ENCODE data around the gene MPV17L2. TPM values are rescaled to one million over a fixed set of nuclear protein-coding genes. Genes with fewer than 3 reads are reported as not detected.

Gene MPV17L2
- polyA plus RNA-seq, 2 of the 4 experiments (the other 2 are of a cell fraction) = 8.3 to 13.9 TPM

DNA sequence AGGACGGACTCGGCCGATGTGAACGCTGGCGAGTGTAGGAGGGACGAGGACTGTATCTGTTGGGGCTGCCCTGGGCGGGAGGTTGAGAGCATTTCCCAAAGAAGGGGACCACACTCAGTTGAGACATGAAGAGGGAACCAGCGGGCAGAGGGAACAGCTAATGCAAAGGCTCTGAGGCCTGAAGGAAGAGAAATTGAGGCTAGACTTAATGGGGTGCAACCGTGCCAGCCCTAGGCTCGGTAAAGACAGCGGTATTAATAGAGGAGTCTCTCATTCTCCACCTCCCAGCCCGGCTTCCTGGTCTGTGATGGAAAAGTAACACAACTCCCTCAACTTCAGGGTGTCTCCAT lies 1.1 kb downstream of the MPV17L2 start:
- WGBS (ENCODE audit: missing lambda C conversion rate) = 90% methylated on average over 12 of the region's 12 CpGs
- FAIRE-seq (no peak), ATAC-seq (no peak), DNase-seq (ENCODE audit: low read depth in 1 of 2, low spot score in 1 of 2) (no peak)
- Histone ChIP-seq H3K9me3 (no peaks in the 10 kb centered on the region), H3K27ac (0 out of 6 replicates have a peak overlapping the region, but pooled peaks of 1 of the 2 experiments have one; percentile 82), H3K4me1 (peaks cover 14% of the 10 kb centered on the region; the same call in 2 of the 3 replicates), H3K4me2 (peak overlapping the region; percentile 77), H3K4me3 (no peak overlapping the region; the same call in 2 of the 3 replicates)
- CTCF ChIA-PET = interaction anchor here (0.6 to 5.8 kb wide), 5 partner anchors 16 to 83 kb away, joined by 3 to 60 read pairs (median 4); a partner anchor contains a TSS
- no peak for TF ChIP-seq JUNB (IDR thresholded peaks at IDR 0.05)
- TF ChIP-seq CHD4 (IDR thresholded peaks at IDR 0.05; ENCODE audit: borderline replicate concordance) = no peak
- TF ChIP-seq SREBF2 (IDR thresholded peaks at IDR 0.05) = no peak
- no peak for TF ChIP-seq NFE2L2 (conservative IDR thresholded peaks at IDR 0.05; ENCODE audit: low read length)
- no peak for TF ChIP-seq ZSCAN20 (CRISPR knock-in tag; IDR thresholded peaks at IDR 0.05)
- POLR2A ChIA-PET = interaction anchor here (1.2 to 2.2 kb wide), 2 partner anchors 11 to 88 kb away, joined by 4 to 9 read pairs; no protein-coding TSS in a partner anchor

DNA sequence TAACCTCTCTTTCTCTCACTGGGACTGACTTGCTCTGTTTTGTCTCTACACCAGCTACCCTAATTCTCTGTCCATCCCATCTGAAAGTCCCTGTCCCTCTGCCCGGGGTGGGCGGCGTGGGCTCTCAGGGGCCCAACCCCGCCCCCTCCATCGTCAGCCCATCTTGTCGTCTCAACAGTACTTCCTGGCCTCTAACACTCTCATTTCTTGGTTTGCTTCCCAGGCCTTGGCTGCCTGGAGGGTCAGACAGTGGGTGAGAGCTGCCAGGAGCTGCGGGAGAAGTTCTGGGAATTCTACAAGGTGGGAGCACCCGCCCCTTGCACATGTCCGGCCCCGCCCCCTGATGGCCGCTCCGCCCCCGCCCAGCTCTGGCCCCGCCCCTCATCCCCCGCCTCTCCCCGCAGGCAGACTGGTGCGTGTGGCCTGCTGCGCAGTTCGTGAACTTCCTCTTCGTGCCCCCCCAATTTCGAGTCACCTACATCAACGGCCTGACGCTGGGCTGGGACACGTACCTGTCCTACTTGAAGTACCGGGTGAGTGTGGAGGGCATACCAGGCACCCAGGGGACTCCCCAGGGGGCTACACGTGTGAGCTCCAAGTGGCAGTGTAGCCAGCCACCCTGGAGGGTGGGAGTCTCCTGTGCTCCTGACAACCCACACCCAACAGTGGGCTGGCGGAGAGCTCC lies 1.7 kb downstream of the MPV17L2 start:
- WGBS (ENCODE audit: missing lambda C conversion rate) = 60% methylated on average over 11 of the region's 27 CpGs
- Histone ChIP-seq H3K4me2 (peak overlapping the region; percentile 77), H3K4me1 (peaks cover 14% of the 10 kb centered on the region; the same call in 2 of the 3 replicates), H3K27ac (no peak overlapping the region), H3K4me3 (no peak overlapping the region), H3K9me3 (no peaks in the 10 kb centered on the region)
- ATAC-seq (no peak), FAIRE-seq (no peak), DNase-seq (ENCODE audit: low read depth in 1 of 2, low spot score in 1 of 2) (no peak)
- TF ChIP-seq, protein P1, sequence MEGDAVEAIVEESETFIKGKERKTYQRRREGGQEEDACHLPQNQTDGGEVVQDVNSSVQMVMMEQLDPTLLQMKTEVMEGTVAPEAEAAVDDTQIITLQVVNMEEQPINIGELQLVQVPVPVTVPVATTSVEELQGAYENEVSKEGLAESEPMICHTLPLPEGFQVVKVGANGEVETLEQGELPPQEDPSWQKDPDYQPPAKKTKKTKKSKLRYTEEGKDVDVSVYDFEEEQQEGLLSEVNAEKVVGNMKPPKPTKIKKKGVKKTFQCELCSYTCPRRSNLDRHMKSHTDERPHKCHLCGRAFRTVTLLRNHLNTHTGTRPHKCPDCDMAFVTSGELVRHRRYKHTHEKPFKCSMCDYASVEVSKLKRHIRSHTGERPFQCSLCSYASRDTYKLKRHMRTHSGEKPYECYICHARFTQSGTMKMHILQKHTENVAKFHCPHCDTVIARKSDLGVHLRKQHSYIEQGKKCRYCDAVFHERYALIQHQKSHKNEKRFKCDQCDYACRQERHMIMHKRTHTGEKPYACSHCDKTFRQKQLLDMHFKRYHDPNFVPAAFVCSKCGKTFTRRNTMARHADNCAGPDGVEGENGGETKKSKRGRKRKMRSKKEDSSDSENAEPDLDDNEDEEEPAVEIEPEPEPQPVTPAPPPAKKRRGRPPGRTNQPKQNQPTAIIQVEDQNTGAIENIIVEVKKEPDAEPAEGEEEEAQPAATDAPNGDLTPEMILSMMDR (IDR thresholded peaks at IDR 0.05) = no peak
- no peak for TF ChIP-seq HOXB13 (CRISPR knock-in tag; IDR thresholded peaks at IDR 0.05; ENCODE audit: low read depth)
- TF ChIP-seq EHF (CRISPR knock-in tag; IDR thresholded peaks at IDR 0.05) = no peak
- TF ChIP-seq, protein P2, sequence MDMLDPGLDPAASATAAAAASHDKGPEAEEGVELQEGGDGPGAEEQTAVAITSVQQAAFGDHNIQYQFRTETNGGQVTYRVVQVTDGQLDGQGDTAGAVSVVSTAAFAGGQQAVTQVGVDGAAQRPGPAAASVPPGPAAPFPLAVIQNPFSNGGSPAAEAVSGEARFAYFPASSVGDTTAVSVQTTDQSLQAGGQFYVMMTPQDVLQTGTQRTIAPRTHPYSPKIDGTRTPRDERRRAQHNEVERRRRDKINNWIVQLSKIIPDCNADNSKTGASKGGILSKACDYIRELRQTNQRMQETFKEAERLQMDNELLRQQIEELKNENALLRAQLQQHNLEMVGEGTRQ (IDR thresholded peaks at IDR 0.05) = no peak
- TF ChIP-seq, protein P3, sequence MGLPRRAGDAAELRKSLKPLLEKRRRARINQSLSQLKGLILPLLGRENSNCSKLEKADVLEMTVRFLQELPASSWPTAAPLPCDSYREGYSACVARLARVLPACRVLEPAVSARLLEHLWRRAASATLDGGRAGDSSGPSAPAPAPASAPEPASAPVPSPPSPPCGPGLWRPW (IDR thresholded peaks at IDR 0.05) = no peak
- no peak for TF ChIP-seq HOXA7 (CRISPR knock-in tag; IDR thresholded peaks at IDR 0.05)
- TF ChIP-seq MAFK (IDR thresholded peaks at IDR 0.05; ENCODE audit: partially characterized antibody) = no peak
- no peak for TF ChIP-seq HDAC2 (IDR thresholded peaks at IDR 0.05)
- no peak for TF ChIP-seq HEYL (CRISPR knock-in tag; IDR thresholded peaks at IDR 0.05)
- no peak for TF ChIP-seq RARB (CRISPR knock-in tag; IDR thresholded peaks at IDR 0.05)
- ChIA-PET POLR2A (interaction anchor here (1.2 kb wide), 1 partner anchor 10 kb away, joined by 4 read pairs; no protein-coding TSS in a partner anchor), CTCF (interaction anchor here (0.8 to 5.8 kb wide), 5 partner anchors 34 to 82 kb away, joined by 3 to 60 read pairs (median 4); a partner anchor contains a TSS)

DNA sequence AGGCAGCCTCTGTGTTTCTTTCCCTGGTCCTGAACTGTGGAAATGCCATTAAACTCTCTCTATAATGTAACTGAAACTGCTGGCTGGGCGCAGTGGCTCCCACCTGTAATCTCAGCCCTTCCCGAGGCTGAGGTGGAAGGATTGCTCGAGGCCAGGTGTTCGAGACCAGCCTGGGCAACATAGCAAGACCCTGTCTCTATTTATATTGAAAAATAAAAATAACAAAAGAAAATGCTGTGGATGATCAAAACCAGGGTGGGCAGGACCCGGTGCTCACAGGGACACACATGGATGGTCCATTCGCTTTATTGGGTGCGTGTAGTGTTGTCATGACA lies 3.5 kb downstream of the MPV17L2 start:
- TF ChIP-seq, protein P3 (IDR thresholded peaks at IDR 0.05) = no peak
- no peak for TF ChIP-seq CEBPB (IDR thresholded peaks at IDR 0.05)
- no peak for TF ChIP-seq FOXS1 (CRISPR knock-in tag; IDR thresholded peaks at IDR 0.05)
- no peak for TF ChIP-seq RARB (CRISPR knock-in tag; IDR thresholded peaks at IDR 0.05)
- no peak for TF ChIP-seq GATA3 (IDR thresholded peaks at IDR 0.05; ENCODE audit: borderline replicate concordance)
- no peak for TF ChIP-seq CBX2 (IDR thresholded peaks at IDR 0.05; ENCODE audit: borderline replicate concordance, low read depth)
- TF ChIP-seq, protein P4, sequence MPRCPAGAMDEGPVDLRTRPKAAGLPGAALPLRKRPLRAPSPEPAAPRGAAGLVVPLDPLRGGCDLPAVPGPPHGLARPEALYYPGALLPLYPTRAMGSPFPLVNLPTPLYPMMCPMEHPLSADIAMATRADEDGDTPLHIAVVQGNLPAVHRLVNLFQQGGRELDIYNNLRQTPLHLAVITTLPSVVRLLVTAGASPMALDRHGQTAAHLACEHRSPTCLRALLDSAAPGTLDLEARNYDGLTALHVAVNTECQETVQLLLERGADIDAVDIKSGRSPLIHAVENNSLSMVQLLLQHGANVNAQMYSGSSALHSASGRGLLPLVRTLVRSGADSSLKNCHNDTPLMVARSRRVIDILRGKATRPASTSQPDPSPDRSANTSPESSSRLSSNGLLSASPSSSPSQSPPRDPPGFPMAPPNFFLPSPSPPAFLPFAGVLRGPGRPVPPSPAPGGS (IDR thresholded peaks at IDR 0.05) = no peak
- TF ChIP-seq RNF2 (IDR thresholded peaks at IDR 0.05; ENCODE audit: borderline replicate concordance, low read depth) = no peak
- TF ChIP-seq CHD2 (IDR thresholded peaks at IDR 0.05; ENCODE audit: low read length, partially characterized antibody) = no peak
- TF ChIP-seq, protein P5, sequence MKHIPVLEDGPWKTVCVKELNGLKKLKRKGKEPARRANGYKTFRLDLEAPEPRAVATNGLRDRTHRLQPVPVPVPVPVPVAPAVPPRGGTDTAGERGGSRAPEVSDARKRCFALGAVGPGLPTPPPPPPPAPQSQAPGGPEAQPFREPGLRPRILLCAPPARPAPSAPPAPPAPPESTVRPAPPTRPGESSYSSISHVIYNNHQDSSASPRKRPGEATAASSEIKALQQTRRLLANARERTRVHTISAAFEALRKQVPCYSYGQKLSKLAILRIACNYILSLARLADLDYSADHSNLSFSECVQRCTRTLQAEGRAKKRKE (CRISPR knock-in tag; IDR thresholded peaks at IDR 0.05; ENCODE audit: low read depth) = no peak
- no peak for TF ChIP-seq NR3C1 (IDR thresholded peaks at IDR 0.05)
- no peak for TF ChIP-seq JUN (IDR thresholded peaks at IDR 0.05)
- TF ChIP-seq POLR2A (IDR thresholded peaks at IDR 0.05; ENCODE audit: low read length) = no peak
- TF ChIP-seq EP300 (IDR thresholded peaks at IDR 0.05) = no peak
- TF ChIP-seq MAZ (IDR thresholded peaks at IDR 0.05; ENCODE audit: borderline replicate concordance, low read depth, low read length) = no peak
- TF ChIP-seq RFX5 (IDR thresholded peaks at IDR 0.05) = no peak
- no peak for TF ChIP-seq ZSCAN20 (CRISPR knock-in tag; IDR thresholded peaks at IDR 0.05)
- CTCF ChIA-PET = interaction anchor here (0.8 to 1.3 kb wide), 2 partner anchors 35 to 55 kb away, joined by 3 to 4 read pairs; no protein-coding TSS in a partner anchor
- FAIRE-seq = no peak

More for the DNA sequence above, 3.5 kb downstream of the MPV17L2 start:
- H3K9me3 ChIP-seq = no peaks in the 10 kb centered on the region
- H3K4me3 ChIP-seq = no peak overlapping the region
- DNase-seq (ENCODE audit: low read depth in 1 of 2, low spot score in 1 of 2) = no peak
- H3K27ac ChIP-seq = no peak overlapping the region
- ATAC-seq = no peak
- no peak overlapping the region for H3K4me2 ChIP-seq
- whole genome bisulfite sequencing (ENCODE audit: missing lambda C conversion rate) = 91% methylated on average over 7 of the region's 7 CpGs
- POLR2A ChIA-PET = no interaction called here
- peaks cover 14% of the 10 kb centered on the region; the same call in 2 of the 3 replicates for H3K4me1 ChIP-seq

Measured in A549 (cell line).